HEK293T (cell line): ENCODE results near the gene FAM131C.
A peak's percentile ranks its signal among the peaks of the same experiment; 100 is the strongest.

Experiments used
- CTCF ChIA-PET: fragments of 350-600 bp; formaldehyde crosslinking; extraction: SDS; loops from one replicate; lab custom pipeline; 2021; ENCODE audit warnings: antibody characterized with exemption, inconsistent platforms; lab: Yijun Ruan, JAX
- POLR2A ChIA-PET: fragments of 350-600 bp; formaldehyde crosslinking; extraction: SDS; loops from one replicate; lab custom pipeline; 2020; ENCODE audit warnings: antibody characterized with exemption, inconsistent platforms; lab: Yijun Ruan, JAX
- DNase-seq: peaks from one replicate; pipeline ENCODE4 v3.0.0; 2012; ENCODE audit warnings: mixed read lengths; ENCODE audit errors: extremely low spot score
- ARNT ChIP-seq: fragments of 450-650 bp; IDR thresholded peaks from 2 replicates; pipeline ENCODE4 v1.6.1; 2017; ENCODE audit warnings: mild to moderate bottlenecking
- BHLHE40 ChIP-seq: fragments of 450-650 bp; IDR thresholded peaks from 2 replicates; pipeline ENCODE4 v1.6.1; 2016; ENCODE audit warnings: mild to moderate bottlenecking, moderate library complexity, borderline replicate concordance
- CTBP1 ChIP-seq: fragments of 450-650 bp; IDR thresholded peaks from 2 replicates; pipeline ENCODE4 v1.6.1; 2016; ENCODE audit warnings: borderline replicate concordance
- ELF4 ChIP-seq: fragments of 450-650 bp; IDR thresholded peaks from 2 replicates; pipeline ENCODE4 v1.6.1; 2017; ENCODE audit warnings: antibody characterized with exemption
- FOXA1 ChIP-seq: fragments of 450-650 bp; IDR thresholded peaks from 2 replicates; pipeline ENCODE4 v1.6.1; 2016; ENCODE audit warnings: mild to moderate bottlenecking
- FOXK2 ChIP-seq: fragments of 450-650 bp; IDR thresholded peaks from 2 replicates; pipeline ENCODE4 v1.6.1; 2016; ENCODE audit warnings: mild to moderate bottlenecking
- FOXM1 ChIP-seq: fragments of 450-650 bp; IDR thresholded peaks from 2 replicates; pipeline ENCODE4 v1.6.1; 2017; ENCODE audit warnings: mild to moderate bottlenecking, borderline replicate concordance
- HDGF ChIP-seq: fragments of 450-650 bp; IDR thresholded peaks from 2 replicates; pipeline ENCODE4 v1.6.1; 2017; ENCODE audit warnings: antibody characterized with exemption, borderline replicate concordance
- L3MBTL2 ChIP-seq: fragments of 450-650 bp; conservative IDR thresholded peaks from 2 replicates; pipeline ENCODE4 v1.6.1; 2016; ENCODE audit warnings: mild to moderate bottlenecking
- LEF1 ChIP-seq: fragments of 450-650 bp; IDR thresholded peaks from 2 replicates; pipeline ENCODE4 v1.6.1; 2017; ENCODE audit warnings: mild to moderate bottlenecking, borderline replicate concordance
- NFRKB ChIP-seq: fragments of 450-650 bp; IDR thresholded peaks from 2 replicates; pipeline ENCODE4 v1.6.1; 2016; ENCODE audit warnings: mild to moderate bottlenecking, moderate library complexity
- PKNOX1 ChIP-seq: fragments of 450-650 bp; IDR thresholded peaks from 2 replicates; pipeline ENCODE4 v1.6.1; 2016
- SP1 ChIP-seq: fragments of 450-650 bp; IDR thresholded peaks from 2 replicates; pipeline ENCODE4 v1.6.1; 2017
- SUZ12 ChIP-seq: fragments of 450-650 bp; IDR thresholded peaks from 2 replicates; pipeline ENCODE4 v1.6.1; 2016; ENCODE audit warnings: mild to moderate bottlenecking
- TARDBP ChIP-seq: fragments of 450-650 bp; IDR thresholded peaks from 2 replicates; pipeline ENCODE4 v1.6.1; 2016
- ZNF384 ChIP-seq: fragments of 450-650 bp; IDR thresholded peaks from 2 replicates; pipeline ENCODE4 v1.6.1; 2016

Gene FAM131C

GRCh38 chr1:16012590-16013219 is 60.7 kb downstream of the FAM131C start:
- ChIA-PET CTCF (no interaction called here), POLR2A (no interaction called here)
- no peak for DNase-seq
- TF ChIP-seq SP1 (no peak), FOXA1 (no peak), L3MBTL2 (no peak), ARNT (no peak), NFRKB (no peak), HDGF (no peak), PKNOX1 (no peak), LEF1 (no peak)

- TF ChIP-seq SP1 (no peak), TARDBP (no peak), ARNT (no peak), NFRKB (no peak), FOXA1 (no peak), PKNOX1 (no peak), SUZ12 (no peak), HDGF (no peak), FOXM1 (no peak), ZNF384 (no peak), ELF4 (no peak), L3MBTL2 (no peak), FOXK2 (no peak), BHLHE40 (no peak), LEF1 (no peak), CTBP1 (no peak)
- ChIA-PET CTCF (no interaction called here), POLR2A (no interaction called here)
- DNase-seq, result no peak
These were observed 61.4 kb downstream of the FAM131C start for GRCh38 chr1:16011936-16012589.

- no peak for DNase-seq
- POLR2A ChIA-PET, result interaction anchor here (1.7 kb wide), 1 partner anchor 43 kb away, joined by 4 read pairs; no protein-coding TSS in a partner anchor
- TF ChIP-seq LEF1 (no peak), TARDBP (no peak), CTBP1 (no peak), FOXM1 (no peak)
- CTCF ChIA-PET, result interaction anchor here (1.0 to 1.4 kb wide), 2 partner anchors 8 to 9 kb away, joined by 3 read pairs; partner anchors contain the start of gene HSPB7
These were observed 62.6 kb downstream of the FAM131C start for GRCh38 chr1:16010837-16011236.

GRCh38 chr1:16009678-16010077 is 63.8 kb downstream of the FAM131C start:
- TF ChIP-seq FOXM1 (no peak), L3MBTL2 (no peak), BHLHE40 (no peak)
- POLR2A ChIA-PET, result interaction anchor here (1.7 kb wide), 1 partner anchor 44 kb away, joined by 4 read pairs; no protein-coding TSS in a partner anchor
- no peak for DNase-seq
- CTCF ChIA-PET, result interaction anchor here (0.5 to 1.4 kb wide), 9 partner anchors 9 to 133 kb away, joined by 3 to 6 read pairs (median 3); partner anchors contain the start of gene HSPB7

- POLR2A ChIA-PET, result no interaction called here
- no peak for TF ChIP-seq LEF1
- TF ChIP-seq BHLHE40, result no peak
- TF ChIP-seq SP1, result no peak
- no peak for TF ChIP-seq TARDBP
- TF ChIP-seq PKNOX1, result no peak
- peak; percentile 78 for DNase-seq
- CTCF ChIA-PET, result interaction anchor here (0.5 to 1.4 kb wide), 8 partner anchors 9 to 132 kb away, joined by 3 to 6 read pairs (median 3); partner anchors contain the start of gene HSPB7
These were observed 64.4 kb downstream of the FAM131C start for GRCh38 chr1:16009030-16009460.
